H1 (cell line): ENCODE measurements around the gene GLCE. TPM values are rescaled to one million over a fixed set of nuclear protein-coding genes. Genes with fewer than 3 reads are reported as not detected.
"Not testable (repeated sequence)": the region's sequence is repeated elsewhere in the genome, so short reads cannot be mapped to it uniquely, and the experiment has no call there.

Source experiments
- CTCF ChIA-PET: fragments of 300-600 bp; sonication (Branson Sonifier 250); formaldehyde crosslinking; loops from one replicate; lab custom pipeline; 2021; ENCODE audit not compliant: partially characterized antibody; lab: Charles Lee
- POLR2A ChIA-PET: fragments of 300-600 bp; sonication (Branson Sonifier 250); formaldehyde crosslinking; loops from one replicate; lab custom pipeline; 2021; ENCODE audit warnings: inconsistent platforms; ENCODE audit not compliant: partially characterized antibody; lab: Charles Lee
- DNase-seq, 2 experiments: peaks; one replicate each; pipeline versions ENCODE4 v3.0.0 to v3.0.0-alpha.2; 2010 to 2022; ENCODE audit warnings: low spot score in 2 of 2, low read depth in 1 of 2, mixed read lengths in 1 of 2
- FAIRE-seq: peaks from 2 replicates; lab custom pipeline; 2011; peaks lifted over from hg19 to GRCh38; lab: Jason Lieb, UNC
- H2AFZ ChIP-seq: 2 replicates; pipeline ENCODE4 v1.8.1; 2012; ENCODE audit warnings: low read length, inconsistent platforms
- H2AK5ac ChIP-seq: 2 replicates; pipeline ENCODE4 v1.6.1; 2013; ENCODE audit warnings: low read depth, low read length
- H2BK120ac ChIP-seq: replicated peaks from 2 replicates; pipeline ENCODE3; 2013; ENCODE audit warnings: low read depth, low read length, inconsistent platforms
- H2BK12ac ChIP-seq: 2 replicates; pipeline ENCODE4 v1.6.1; 2013; ENCODE audit warnings: low read depth, low read length
- H2BK15ac ChIP-seq: 2 replicates; pipeline ENCODE4 v1.6.1; 2013; ENCODE audit warnings: low read length
- H2BK20ac ChIP-seq: 2 replicates; pipeline ENCODE4 v1.6.1; 2013; ENCODE audit warnings: low read length
- H2BK5ac ChIP-seq: 2 replicates; pipeline ENCODE4 v1.6.1; 2013; ENCODE audit warnings: low read depth, low read length
- H3K14ac ChIP-seq: 2 replicates; pipeline ENCODE4 v1.6.1; 2013; ENCODE audit warnings: inconsistent platforms; ENCODE audit not compliant: insufficient read length
- H3K18ac ChIP-seq: 2 replicates; pipeline ENCODE4 v1.6.1; 2013; ENCODE audit warnings: low read length; ENCODE audit errors: extremely low read depth
- H3K23ac ChIP-seq: 2 replicates; pipeline ENCODE4 v1.6.1; 2013; ENCODE audit warnings: inconsistent platforms; ENCODE audit not compliant: insufficient read length
- H3K23me2 ChIP-seq: 2 replicates; pipeline ENCODE4 v1.6.1; 2013; ENCODE audit warnings: low read depth, low read length
- H3K27ac ChIP-seq: 2 replicates; pipeline ENCODE4 v1.6.1; 2011; ENCODE audit warnings: low read depth, low read length, inconsistent platforms
- H3K27me3 ChIP-seq, 4 experiments: replicated peaks in 1 of 4; 1 replicate in 1 of 4; 2 replicates in 3 of 4; pipeline versions ENCODE4 v1.6.1 to v1.8.1; 2011 to 2013; ENCODE audit warnings: low read length in 3 of 4, mild to moderate bottlenecking in 3 of 4, inconsistent platforms in 2 of 4, mixed read lengths in 2 of 4, moderate library complexity in 1 of 4; ENCODE audit not compliant: control insufficient read depth in 3 of 4, insufficient read depth in 3 of 4; ENCODE audit errors: extremely low read depth in 1 of 4
- H3K36me3 ChIP-seq, 4 experiments: 2 replicates each; pipeline versions ENCODE4 v1.6.1 to v1.8.1; 2011 to 2013; ENCODE audit warnings: mild to moderate bottlenecking in 4 of 4, low read length in 3 of 4, moderate library complexity in 2 of 4, control low read depth in 1 of 4, inconsistent platforms in 1 of 4; ENCODE audit not compliant: insufficient read depth in 4 of 4, control insufficient read depth in 2 of 4
- H3K4ac ChIP-seq: replicated peaks from 2 replicates; pipeline ENCODE3; 2013; ENCODE audit warnings: low read length, low read depth, mixed read lengths, inconsistent platforms; ENCODE audit not compliant: insufficient read length
- H3K4me1 ChIP-seq, 4 experiments: replicated peaks in 1 of 4; 1 replicate in 1 of 4; 2 replicates in 3 of 4; pipeline versions ENCODE4 v1.6.1 to v1.8.1; 2011 to 2013; ENCODE audit warnings: low read length in 3 of 4, inconsistent platforms in 2 of 4, mixed read lengths in 1 of 4; ENCODE audit not compliant: insufficient read depth in 4 of 4, control insufficient read depth in 3 of 4
- H3K4me2 ChIP-seq, 2 experiments: 2 replicates each; pipeline versions ENCODE4 v1.6.1 to v1.8.1; 2011 to 2013; ENCODE audit warnings: low read depth in 2 of 2, low read length in 2 of 2, control low read depth in 1 of 2, inconsistent platforms in 1 of 2, mild to moderate bottlenecking in 1 of 2; ENCODE audit not compliant: insufficient read depth in 1 of 2
- H3K4me3 ChIP-seq, 4 experiments: fragments of 200-600, 300-600 bp in 1 of 4; sonication (generic), shearing (Covaris generic), sonication (Bioruptor Twin) in 1 of 4; 2 replicates each; pipeline versions ENCODE4 v1.5.1 to v1.8.1; 2011 to 2016; ENCODE audit warnings: low read length in 4 of 4, low read depth in 3 of 4, control low read depth in 2 of 4, inconsistent platforms in 2 of 4, mild to moderate bottlenecking in 2 of 4, mixed read lengths in 1 of 4, moderate library complexity in 1 of 4; ENCODE audit not compliant: insufficient read depth in 2 of 4; ENCODE audit errors: extremely low read depth in 1 of 4
- H3K56ac ChIP-seq: replicated peaks from 2 replicates; pipeline ENCODE3; 2013; ENCODE audit warnings: low read depth, mild to moderate bottlenecking, mixed read lengths, low read length, inconsistent platforms; ENCODE audit not compliant: insufficient read length
- H3K79me1 ChIP-seq: 2 replicates; pipeline ENCODE4 v1.6.1; 2013; ENCODE audit warnings: low read depth, low read length, control low read depth
- H3K79me2 ChIP-seq, 2 experiments: 2 replicates each; pipeline versions ENCODE4 v1.6.1 to v1.8.1; 2012 to 2013; ENCODE audit warnings: low read length in 2 of 2, mild to moderate bottlenecking in 2 of 2, inconsistent platforms in 1 of 2; ENCODE audit not compliant: insufficient read depth in 2 of 2, control insufficient read depth in 1 of 2
- H3K9ac ChIP-seq, 4 experiments: replicated peaks in 1 of 4; 1 replicate in 1 of 4; 2 replicates in 3 of 4; pipeline versions ENCODE4 v1.6.1 to v1.8.1; 2011 to 2013; ENCODE audit warnings: low read depth in 3 of 4, low read length in 3 of 4, control low read depth in 2 of 4, mild to moderate bottlenecking in 2 of 4, moderate library complexity in 2 of 4, inconsistent platforms in 1 of 4; ENCODE audit errors: extremely low read depth in 1 of 4
- H3K9me3 ChIP-seq, 2 experiments: 2 replicates each; pipeline versions ENCODE4 v1.6.1 to v1.8.1; 2012 to 2013; ENCODE audit warnings: mild to moderate bottlenecking in 2 of 2, moderate library complexity in 2 of 2, control low read depth in 1 of 2, inconsistent platforms in 1 of 2, low read depth in 1 of 2, low read length in 1 of 2, mixed read lengths in 1 of 2; ENCODE audit not compliant: insufficient read depth in 2 of 2
- H4K20me1 ChIP-seq, 2 experiments: replicated peaks in 1 of 2; 2 replicates each; pipeline versions ENCODE3 to v1.8.1; 2011 to 2013; ENCODE audit warnings: inconsistent platforms in 2 of 2, low read length in 2 of 2, mild to moderate bottlenecking in 1 of 2; ENCODE audit not compliant: insufficient read depth in 2 of 2, control insufficient read depth in 1 of 2
- H4K5ac ChIP-seq: 2 replicates; pipeline ENCODE4 v1.6.1; 2013; ENCODE audit warnings: low read length, low read depth, mixed read lengths, inconsistent platforms; ENCODE audit not compliant: insufficient read length
- H4K8ac ChIP-seq: 2 replicates; pipeline ENCODE4 v1.8.0; 2013; ENCODE audit warnings: mild to moderate bottlenecking, moderate library complexity, low read length, inconsistent platforms; ENCODE audit not compliant: insufficient read depth; ENCODE audit errors: extremely low read depth
- H4K91ac ChIP-seq: replicated peaks from 2 replicates; pipeline ENCODE3; 2013; ENCODE audit warnings: low read length, mixed read lengths, inconsistent platforms; ENCODE audit not compliant: insufficient read length
- BCL11A ChIP-seq, 2 experiments: IDR thresholded peaks; one replicate each; pipeline ENCODE4 v1.6.1; 2011; ENCODE audit warnings: low read depth in 2 of 2, low read length in 2 of 2, mild to moderate bottlenecking in 2 of 2
- CTBP2 ChIP-seq: IDR thresholded peaks from 2 replicates; pipeline ENCODE4 v1.7.0; 2011; ENCODE audit warnings: borderline replicate concordance, mild to moderate bottlenecking, moderate library complexity, mixed read lengths, low read length; ENCODE audit not compliant: insufficient read depth, insufficient read length
- RXRA ChIP-seq: IDR thresholded peaks from 2 replicates; pipeline ENCODE4 v1.6.1; 2011; ENCODE audit warnings: low read depth, mild to moderate bottlenecking, low read length, moderate library complexity; ENCODE audit not compliant: insufficient read depth
- SIRT6 ChIP-seq: IDR thresholded peaks from one replicate; pipeline ENCODE4 v1.7.1; 2012; ENCODE audit warnings: low read length, inconsistent platforms
- SP1 ChIP-seq: IDR thresholded peaks from 2 replicates; pipeline ENCODE4 v1.6.1; 2011; ENCODE audit warnings: low read depth, low read length
- SP2 ChIP-seq: IDR thresholded peaks from 2 replicates; pipeline ENCODE4 v1.6.1; 2012; ENCODE audit warnings: mild to moderate bottlenecking, low read length, inconsistent platforms
- WGBS, 2 experiments: shearing (Covaris generic) in 1 of 2; methylation state at CpG; one replicate each; pipeline versions ENCODE4 v1.1.6 to v1.1.7; 2013 to 2015; ENCODE audit warnings: low lambda C conversion rate in 2 of 2, mixed read lengths in 2 of 2, inconsistent platforms in 1 of 2, low coverage in 1 of 2, missing lambda C conversion rate in 1 of 2; ENCODE audit not compliant: insufficient replicate concordance in 2 of 2, insufficient coverage in 1 of 2, insufficient read length in 1 of 2; ENCODE audit errors: extremely low coverage in 1 of 2, missing lambda C conversion rate in 1 of 2; 5-methylcytosine and 5-hydroxymethylcytosine counted together
- polyA plus RNA-seq, 7 experiments: library from polyadenylated mRNA; depleted of rRNA in 3 of 7; stranded (reverse) in 5 of 7; unstranded in 2 of 7; fragments of >200 nt in 5 of 7; fragments of 200-250 nt in 2 of 7; gene quantifications; 1 replicate in 5 of 7; 2 replicates in 1 of 7; 4 replicates in 1 of 7; pipeline versions ENCODE4 v1.2.1 to v1.2.3, GENCODE V29; 2011 to 2013; ENCODE audit warnings: missing spikeins in 2 of 7, mixed read lengths in 2 of 7
- total RNA-seq: library from RNA; stranded (reverse); fragmentation: NEBNext Ultra II Directional; extraction: Animal tissue kit (Norgen Biotek cat#: 25700); gene quantifications from 2 replicates; pipeline ENCODE4 v1.2.1, GENCODE V29; 2021

The GLCE gene
- total and polyA plus RNA-seq, 2 of the 8 experiments (the other 6 are each of a cell fraction or from before 2014, with no cell fraction given), result 17.1 to 22.7 TPM

GRCh38 chr15:69299943-69300588 is 139.6 kb downstream of the GLCE start (continued):
- TF ChIP-seq BCL11A (IDR thresholded peaks at IDR 0.05; ENCODE audit: low read depth in 2 of 2, low read length in 2 of 2), result no peak
- TF ChIP-seq CTBP2, result no peak
- no peak for TF ChIP-seq RXRA
- TF ChIP-seq SIRT6, result no peak
- TF ChIP-seq SP2, result no peak
- TF ChIP-seq SP1, result no peak
- TF ChIP-seq, all 59 proteins: peak for 2

GRCh38 chr15:69301101-69301500 is 140.7 kb downstream of the GLCE start:
- H3K27ac ChIP-seq, H2BK20ac ChIP-seq, H3K23ac ChIP-seq, H3K4me2 ChIP-seq, H2AFZ ChIP-seq, H2BK12ac ChIP-seq, H4K8ac ChIP-seq, H3K9ac ChIP-seq, H3K4me3 ChIP-seq, H3K56ac ChIP-seq, H4K91ac ChIP-seq, H2BK15ac ChIP-seq, H2BK5ac ChIP-seq, H3K4ac ChIP-seq, H3K14ac ChIP-seq, H3K79me2 ChIP-seq, H2BK120ac ChIP-seq, H2AK5ac ChIP-seq, H3K18ac ChIP-seq, FAIRE-seq, H3K36me3 ChIP-seq, H4K5ac ChIP-seq, H4K20me1 ChIP-seq, POLR2A ChIA-PET, H3K79me1 ChIP-seq, DNase-seq, H3K9me3 ChIP-seq: not testable (repeated sequence)
- Histone ChIP-seq H3K4me1 (peaks cover 5 to 20% (median 13%) of the 10 kb centered on the region in 4 experiments), H3K23me2 (peaks cover 13% of the 10 kb centered on the region; the same call in 1 of the 2 replicates), H3K27me3 (peaks cover 7 to 30% (median 20%) of the 10 kb centered on the region in 4 experiments)
- WGBS, 2 experiments, result 95% methylated on average over 7 of the region's 8 CpGs; no CpG with 5 or more reads in 1 of the 2 experiments
- CTCF ChIA-PET, result interaction anchor here (0.6 to 4.2 kb wide), 4 partner anchors 11 to 145 kb away, joined by 3 to 24 read pairs (median 6); no protein-coding TSS in a partner anchor
